ENCODE results near the gene C15orf61. TPM values are rescaled to one million over a fixed set of nuclear protein-coding genes. Genes with fewer than 3 reads are reported as not detected.

Gene C15orf61
- total RNA-seq, 2 donors from 2014 or later = 5.4 to 6.2 TPM

DNA sequence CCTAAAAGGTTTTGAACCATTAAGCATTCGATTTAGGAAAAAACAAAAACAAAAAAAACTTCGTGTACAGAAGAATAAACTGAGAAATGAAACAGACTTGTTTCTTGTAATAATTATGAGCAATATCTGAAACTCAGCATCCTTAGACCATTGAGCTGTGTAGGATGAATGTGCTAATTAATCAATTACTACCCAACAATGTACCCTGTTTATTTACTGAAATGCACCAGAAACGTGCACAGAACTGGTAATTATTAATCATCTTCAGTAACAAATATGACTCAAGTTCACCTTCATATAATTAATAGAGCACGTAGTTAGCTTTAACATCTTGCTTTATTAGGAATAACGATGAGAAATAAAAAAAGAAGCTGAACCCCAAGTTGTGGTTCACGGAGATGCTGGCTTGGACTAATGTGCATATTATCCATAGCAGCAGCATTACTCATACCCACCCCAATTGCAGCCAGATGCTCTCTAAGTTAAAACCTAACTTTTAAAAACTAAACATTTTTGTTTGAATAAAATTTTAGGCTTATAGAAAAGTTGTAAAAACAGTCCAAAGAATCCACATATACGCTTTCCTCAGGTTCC, 10.2 kb upstream of the C15orf61 start:
- Histone ChIP-seq H3K4me1 (no peaks in the 10 kb centered on the region), H3K9me3 (no peaks in the 10 kb centered on the region), H3K36me3 (no peaks in the 10 kb centered on the region), H3K9ac (ENCODE audit: low read depth in 2 of 2, low read length in 2 of 2) (no peak overlapping the region), H3K4me3 (no peak overlapping the region), H3K27me3 (no peaks in the 10 kb centered on the region), H3K27ac (no peak overlapping the region)
- TF ChIP-seq, protein P1, sequence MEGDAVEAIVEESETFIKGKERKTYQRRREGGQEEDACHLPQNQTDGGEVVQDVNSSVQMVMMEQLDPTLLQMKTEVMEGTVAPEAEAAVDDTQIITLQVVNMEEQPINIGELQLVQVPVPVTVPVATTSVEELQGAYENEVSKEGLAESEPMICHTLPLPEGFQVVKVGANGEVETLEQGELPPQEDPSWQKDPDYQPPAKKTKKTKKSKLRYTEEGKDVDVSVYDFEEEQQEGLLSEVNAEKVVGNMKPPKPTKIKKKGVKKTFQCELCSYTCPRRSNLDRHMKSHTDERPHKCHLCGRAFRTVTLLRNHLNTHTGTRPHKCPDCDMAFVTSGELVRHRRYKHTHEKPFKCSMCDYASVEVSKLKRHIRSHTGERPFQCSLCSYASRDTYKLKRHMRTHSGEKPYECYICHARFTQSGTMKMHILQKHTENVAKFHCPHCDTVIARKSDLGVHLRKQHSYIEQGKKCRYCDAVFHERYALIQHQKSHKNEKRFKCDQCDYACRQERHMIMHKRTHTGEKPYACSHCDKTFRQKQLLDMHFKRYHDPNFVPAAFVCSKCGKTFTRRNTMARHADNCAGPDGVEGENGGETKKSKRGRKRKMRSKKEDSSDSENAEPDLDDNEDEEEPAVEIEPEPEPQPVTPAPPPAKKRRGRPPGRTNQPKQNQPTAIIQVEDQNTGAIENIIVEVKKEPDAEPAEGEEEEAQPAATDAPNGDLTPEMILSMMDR (IDR thresholded peaks at IDR 0.05) = no peak
- intact Hi-C loops (cut with DNase I) = no loop called here
- no peak for DNase-seq

DNA sequence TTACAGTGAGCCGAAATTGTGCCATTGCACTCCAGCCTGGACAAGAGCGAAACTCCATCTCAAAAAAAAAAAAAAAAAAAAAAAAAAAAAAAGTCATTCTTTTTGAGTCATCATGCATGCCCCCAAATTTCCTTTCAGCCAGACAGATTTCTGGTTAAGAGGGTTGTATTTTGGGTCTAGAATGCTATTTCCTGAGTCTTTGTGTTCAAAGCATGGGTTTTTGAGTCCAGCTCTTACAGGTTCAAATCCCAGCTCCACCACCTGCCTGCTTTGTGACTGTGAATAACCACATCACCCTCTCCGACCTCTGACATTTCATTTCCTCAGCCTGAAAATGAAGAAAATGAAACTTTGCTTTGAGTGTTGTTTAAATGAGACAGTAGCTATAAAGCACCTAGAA, 9.3 kb upstream of the C15orf61 start:
- no peak overlapping the region for H3K9ac ChIP-seq (ENCODE audit: low read depth in 2 of 2, low read length in 2 of 2)
- TF ChIP-seq, protein P1 (IDR thresholded peaks at IDR 0.05) = no peak
- H3K27me3 ChIP-seq = no peaks in the 10 kb centered on the region
- H3K9me3 ChIP-seq = no peaks in the 10 kb centered on the region
- H3K4me3 ChIP-seq = no peak overlapping the region
- H3K4me1 ChIP-seq = no peaks in the 10 kb centered on the region
- intact Hi-C loops (cut with DNase I) = no loop called here
- DNase-seq = no peak
- H3K36me3 ChIP-seq = no peaks in the 10 kb centered on the region
- H3K27ac ChIP-seq = no peak overlapping the region

DNA sequence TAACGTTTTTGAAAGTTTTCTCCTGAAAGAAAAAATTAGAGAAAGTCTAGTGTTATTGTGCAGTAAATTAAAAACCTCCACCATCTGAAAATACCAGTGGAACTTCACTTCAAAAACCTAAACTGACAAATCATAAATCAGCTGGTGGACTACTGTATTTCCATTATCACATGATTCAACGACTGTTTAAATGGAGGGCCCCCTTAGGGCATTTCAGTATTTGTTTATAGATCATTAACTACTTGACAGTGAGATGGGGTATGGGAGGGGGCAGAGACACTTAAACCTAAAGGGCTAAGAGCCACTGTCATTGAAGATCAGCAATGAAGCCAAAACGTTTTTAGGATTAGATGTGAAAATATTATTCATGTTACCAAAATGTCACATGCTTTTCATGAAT, 8.8 kb upstream of the C15orf61 start:
- H3K36me3 ChIP-seq = no peaks in the 10 kb centered on the region
- no peak overlapping the region for H3K9ac ChIP-seq (ENCODE audit: low read depth in 2 of 2, low read length in 2 of 2)

DNA sequence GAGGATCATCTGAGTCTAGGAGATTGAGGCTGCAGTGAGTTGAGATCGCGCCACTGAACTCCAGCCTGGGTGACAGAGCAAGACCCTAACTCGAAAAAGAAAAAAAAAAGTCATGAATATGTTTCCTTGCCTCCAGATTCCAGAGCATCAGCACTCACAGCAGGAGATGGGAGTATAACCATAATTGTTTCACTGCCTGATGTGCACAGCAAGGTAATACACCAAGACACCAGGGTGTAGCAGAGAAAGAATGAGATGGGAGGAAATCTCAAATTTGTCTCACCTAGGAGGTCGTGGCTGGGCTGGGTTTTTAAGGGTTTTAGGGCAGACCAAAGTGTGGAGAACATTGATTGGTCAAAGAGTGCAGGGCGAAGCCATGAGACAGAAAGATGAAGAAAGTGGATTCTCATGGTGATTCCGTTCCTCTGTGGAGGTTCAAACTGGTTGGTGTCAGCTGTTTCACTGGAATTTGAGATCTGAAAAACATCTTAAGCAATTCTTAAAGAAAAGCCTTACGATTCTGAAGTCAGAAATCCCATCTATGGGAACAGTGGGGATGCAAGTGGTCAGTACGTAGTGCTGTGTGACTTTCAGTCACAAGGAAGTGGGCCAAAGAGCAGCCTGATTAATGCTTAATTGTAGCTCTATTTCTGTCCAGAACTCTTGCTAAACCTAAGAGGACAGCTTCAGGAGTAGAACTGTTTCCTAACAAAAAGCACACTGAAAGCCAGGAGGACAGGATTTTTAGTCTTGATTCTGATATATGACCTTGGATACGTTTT, 7.8 kb upstream of the C15orf61 start:
- intact Hi-C loops (cut with DNase I) = no loop called here
- no peak for DNase-seq
- Histone ChIP-seq H3K4me3 (no peak overlapping the region), H3K27ac (no peak overlapping the region), H3K9me3 (no peaks in the 10 kb centered on the region), H3K36me3 (no peaks in the 10 kb centered on the region), H3K9ac (ENCODE audit: low read depth in 2 of 2, low read length in 2 of 2) (no peak overlapping the region), H3K4me1 (no peaks in the 10 kb centered on the region), H3K27me3 (no peaks in the 10 kb centered on the region)
- TF ChIP-seq, protein P1 (IDR thresholded peaks at IDR 0.05) = no peak

More for the DNA sequence above, 8.8 kb upstream of the C15orf61 start:
- Histone ChIP-seq H3K27ac (no peak overlapping the region), H3K27me3 (no peaks in the 10 kb centered on the region), H3K9me3 (no peaks in the 10 kb centered on the region), H3K4me1 (no peaks in the 10 kb centered on the region), H3K4me3 (no peak overlapping the region)
- TF ChIP-seq, protein P1 (IDR thresholded peaks at IDR 0.05) = no peak
- no peak for DNase-seq
- intact Hi-C loops (cut with DNase I) = no loop called here

DNA sequence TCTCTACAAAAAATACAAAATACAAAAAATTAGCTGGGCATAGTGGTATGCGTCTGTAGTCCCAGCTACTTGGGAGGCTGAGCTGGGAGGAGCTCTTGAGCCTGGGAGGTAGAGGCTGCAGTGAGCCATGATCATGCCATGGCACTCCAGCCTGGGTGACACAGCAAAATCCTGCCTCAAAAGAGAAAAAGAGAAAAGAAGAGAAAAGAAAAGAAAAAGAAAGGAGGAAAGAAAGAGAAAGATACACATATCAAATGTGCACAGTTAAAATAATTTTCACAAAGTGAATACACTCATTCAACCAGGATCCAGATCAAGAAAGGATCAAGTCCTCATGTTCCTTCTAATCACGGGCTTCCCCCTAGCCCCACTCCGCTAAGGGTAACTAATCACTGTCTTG, 5.8 kb upstream of the C15orf61 start:
- H3K4me3 ChIP-seq = no peak overlapping the region
- no peaks in the 10 kb centered on the region for H3K36me3 ChIP-seq
- no peak for DNase-seq
- H3K27me3 ChIP-seq = no peaks in the 10 kb centered on the region
- intact Hi-C loops (cut with DNase I) = no loop called here
- TF ChIP-seq, protein P1 (IDR thresholded peaks at IDR 0.05) = no peak
- H3K27ac ChIP-seq = no peak overlapping the region
- H3K4me1 ChIP-seq = no peaks in the 10 kb centered on the region
- no peak overlapping the region for H3K9ac ChIP-seq (ENCODE audit: low read depth in 2 of 2, low read length in 2 of 2)
- no peaks in the 10 kb centered on the region for H3K9me3 ChIP-seq
